HG03520 (cell line): ENCODE results near the gene POLR2C.

Experiments used
- ATAC-seq: cut with Tn5 transposase; IDR thresholded peaks from one replicate; pipeline ENCODE4 v1.9.1; 2021; ENCODE audit warnings: mild to moderate bottlenecking, moderate library complexity; ENCODE audit not compliant: unreplicated experiment

The POLR2C gene

GRCh38 chr16:57517397-57518367 lies 55.2 kb downstream of the POLR2C start:
- ATAC-seq, result no peak

- no peak for ATAC-seq
Measured at GRCh38 chr16:57518520-57518919, 56.0 kb downstream of the POLR2C start.

- ATAC-seq, result no peak
Measured at GRCh38 chr16:57518922-57519321, 56.4 kb downstream of the POLR2C start.

- peak; percentile 51 for ATAC-seq
Measured at GRCh38 chr16:57519796-57520360, 57.4 kb downstream of the POLR2C start.
